BJ (cell line): Measurements from ENCODE around the gene INPP5A. TPM values are rescaled to one million over a fixed set of nuclear protein-coding genes. Genes with fewer than 3 reads are reported as not detected.

ENCODE experiments used
- CTCF ChIA-PET: fragments of 350-600 bp; formaldehyde crosslinking; extraction: SDS; loops from one replicate; lab custom pipeline; 2021; ENCODE audit warnings: antibody characterized with exemption, inconsistent platforms; lab: Yijun Ruan, JAX
- POLR2A ChIA-PET: fragments of 300-600 bp; sonication (Branson Sonifier 250); formaldehyde crosslinking; extraction: SDS; loops from one replicate; lab custom pipeline; 2021; ENCODE audit warnings: antibody characterized with exemption; lab: Charles Lee
- DNase-seq: peaks from one replicate; pipeline ENCODE4 v3.0.0-alpha.2; 2011; ENCODE audit warnings: low read depth
- H3K27me3 ChIP-seq: 2 replicates; pipeline ENCODE4 v1.6.0; 2011; ENCODE audit warnings: low read length; ENCODE audit not compliant: control insufficient read depth, insufficient read depth
- H3K36me3 ChIP-seq: 2 replicates; pipeline ENCODE4 v1.5.1; 2011; ENCODE audit warnings: low read length; ENCODE audit not compliant: control insufficient read depth, insufficient read depth
- H3K4me3 ChIP-seq: 2 replicates; pipeline ENCODE4 v1.5.1; 2011; ENCODE audit warnings: low read depth, mild to moderate bottlenecking, control low read depth, low read length
- CTCF ChIP-seq: IDR thresholded peaks from 2 replicates; pipeline ENCODE4 v1.5.1; 2011; ENCODE audit warnings: low read depth, mild to moderate bottlenecking, control low read depth, inconsistent platforms, low read length, moderate library complexity; ENCODE audit not compliant: insufficient read depth
- polyA plus RNA-seq: library from polyadenylated mRNA; depleted of rRNA; stranded (reverse); fragments of >200 nt; gene quantifications from 2 replicates; pipeline ENCODE4 v1.2.3, GENCODE V29; 2011

The INPP5A gene
- polyA plus RNA-seq, 1 experiment = 60.1 TPM

GRCh38 chr10:132520177-132520811 lies 17.3 kb upstream of the INPP5A start:
- POLR2A ChIA-PET = no interaction called here

GRCh38 chr10:132521041-132521465 lies 16.5 kb upstream of the INPP5A start:
- DNase-seq = no peak
- ChIA-PET CTCF (interaction anchor here (0.9 to 1.6 kb wide), 4 partner anchors 30 to 67 kb away, joined by 3 to 4 read pairs (median 4); no protein-coding TSS in a partner anchor), POLR2A (no interaction called here)
- Histone ChIP-seq H3K4me3 (no peak overlapping the region), H3K27me3 (no peaks in the 10 kb centered on the region), H3K36me3 (no peaks in the 10 kb centered on the region)
- no peak for TF ChIP-seq CTCF

More at GRCh38 chr10:132520177-132520811, 17.3 kb upstream of the INPP5A start:
- H3K36me3 ChIP-seq = no peaks in the 10 kb centered on the region
- H3K27me3 ChIP-seq = no peaks in the 10 kb centered on the region
- peak; percentile 85 for DNase-seq
- H3K4me3 ChIP-seq = no peak overlapping the region
- no peak for TF ChIP-seq CTCF
- CTCF ChIA-PET = interaction anchor here (0.7 to 1.6 kb wide), 5 partner anchors 29 to 285 kb away, joined by 3 to 4 read pairs (median 4); no protein-coding TSS in a partner anchor

- no peak for TF ChIP-seq CTCF
- Histone ChIP-seq H3K4me3 (no peak overlapping the region), H3K27me3 (no peaks in the 10 kb centered on the region), H3K36me3 (no peaks in the 10 kb centered on the region)
- CTCF ChIA-PET = interaction anchor here (1.4 to 1.6 kb wide), 2 partner anchors 62 to 68 kb away, joined by 3 to 4 read pairs; no protein-coding TSS in a partner anchor
- no peak for DNase-seq
- POLR2A ChIA-PET = no interaction called here
These were observed 16.0 kb upstream of the INPP5A start for GRCh38 chr10:132521466-132522102.

- no peak overlapping the region for H3K4me3 ChIP-seq
- ChIA-PET CTCF (interaction anchor here (0.6 kb wide), 1 partner anchor 11 kb away, joined by 3 read pairs; no protein-coding TSS in a partner anchor), POLR2A (no interaction called here)
- H3K27me3 ChIP-seq = no peaks in the 10 kb centered on the region
- no peaks in the 10 kb centered on the region for H3K36me3 ChIP-seq
- TF ChIP-seq CTCF = no peak
- DNase-seq = no peak
These were observed 14.8 kb upstream of the INPP5A start for GRCh38 chr10:132522521-132523411.
